Neural cell (in vitro differentiated cells): Measurements from ENCODE around the gene PDE11A. TPM values are rescaled to one million over a fixed set of nuclear protein-coding genes. Genes with fewer than 3 reads are reported as not detected.

Experiments used
- H2AFZ ChIP-seq: fragments of 200-600, 300-800 bp; sonication (generic), shearing (Covaris generic); 2 replicates; pipeline ENCODE4 v1.6.0; 2014; ENCODE audit warnings: low read depth, mild to moderate bottlenecking, antibody characterized with exemption, low read length, moderate library complexity
- H3F3A ChIP-seq: fragments of 200-600 bp; shearing (Covaris generic); 2 replicates; pipeline ENCODE4 v1.6.1; 2016; ENCODE audit warnings: mild to moderate bottlenecking, moderate library complexity, mixed read lengths, antibody characterized with exemption, low read length; ENCODE audit not compliant: insufficient read depth, poor library complexity, severe bottlenecking
- H3K27ac ChIP-seq: fragments of 200-600, 300-800 bp; sonication (generic), shearing (Covaris generic); 2 replicates; pipeline ENCODE4 v1.5.1; 2014; ENCODE audit warnings: mild to moderate bottlenecking, low read length, moderate library complexity
- H3K27me3 ChIP-seq: fragments of 300-800, 200-600 bp; sonication (generic), shearing (Covaris generic); 2 replicates; pipeline ENCODE4 v1.6.0; 2014; ENCODE audit warnings: mild to moderate bottlenecking, low read depth, low read length, moderate library complexity; ENCODE audit not compliant: insufficient read depth
- H3K36me3 ChIP-seq: fragments of 300-800, 200-600 bp; sonication (generic), shearing (Covaris generic); 2 replicates; pipeline ENCODE4 v1.5.1; 2014; ENCODE audit warnings: mild to moderate bottlenecking, antibody characterized with exemption, low read length, moderate library complexity; ENCODE audit not compliant: insufficient read depth
- H3K4me2 ChIP-seq: fragments of 300-800, 200-600 bp; sonication (generic), shearing (Covaris generic); 2 replicates; pipeline ENCODE4 v1.6.0; 2014; ENCODE audit warnings: mild to moderate bottlenecking, low read length
- H3K4me3 ChIP-seq: fragments of 300-800, 200-600 bp; sonication (generic), shearing (Covaris generic); 2 replicates; pipeline ENCODE4 v1.5.1; 2014; ENCODE audit warnings: mild to moderate bottlenecking, low read length, moderate library complexity
- H3K79me2 ChIP-seq: fragments of 200-600 bp; shearing (Covaris generic); replicated peaks from 2 replicates; pipeline ENCODE4 v1.6.0; 2014; ENCODE audit warnings: mild to moderate bottlenecking, low read length, moderate library complexity; ENCODE audit not compliant: insufficient read depth
- H3K9ac ChIP-seq: fragments of 300-800, 200-600 bp; sonication (generic), shearing (Covaris generic); 2 replicates; pipeline ENCODE4 v1.6.1; 2016; ENCODE audit warnings: mild to moderate bottlenecking, low read length, mixed read lengths
- H3K9me2 ChIP-seq: fragments of 200-600 bp; shearing (Covaris generic); 2 replicates; pipeline ENCODE4 v1.6.1; 2016; ENCODE audit warnings: mild to moderate bottlenecking, low read length, mixed read lengths; ENCODE audit not compliant: insufficient read depth
- H3K9me3 ChIP-seq: fragments of 200-600, 300-800 bp; sonication (generic), shearing (Covaris generic); 2 replicates; pipeline ENCODE4 v1.6.1; 2016; ENCODE audit warnings: mild to moderate bottlenecking, mixed run types, low read length, moderate library complexity, mixed read lengths
- H4K20me1 ChIP-seq: fragments of 200-600 bp; shearing (Covaris generic); 2 replicates; pipeline ENCODE4 v1.6.1; 2016; ENCODE audit warnings: mild to moderate bottlenecking, mixed run types; ENCODE audit not compliant: insufficient read depth
- EP300 ChIP-seq: fragments of 450-650 bp; conservative IDR thresholded peaks from 2 replicates; pipeline ENCODE4 v1.6.1; 2014; ENCODE audit warnings: antibody characterized with exemption, mild to moderate bottlenecking, moderate library complexity; ENCODE audit not compliant: poor library complexity, severe bottlenecking
- EZH2 ChIP-seq: fragments of 200-600, 300-800 bp; shearing (Covaris generic), sonication (generic); IDR thresholded peaks from 2 replicates; pipeline ENCODE4 v1.6.1; 2014; ENCODE audit warnings: antibody characterized with exemption, low read length, borderline replicate concordance, mild to moderate bottlenecking; ENCODE audit not compliant: insufficient read depth, poor library complexity, severe bottlenecking
- MXI1 ChIP-seq: fragments of 450-650 bp; conservative IDR thresholded peaks from 2 replicates; pipeline ENCODE4 v1.6.1; 2014; ENCODE audit warnings: antibody characterized with exemption, mild to moderate bottlenecking; ENCODE audit not compliant: poor library complexity, severe bottlenecking
- POLR2AphosphoS5 ChIP-seq: IDR thresholded peaks from 2 replicates; pipeline ENCODE4 v1.6.1; 2012
- RAD21 ChIP-seq: fragments of 450-650 bp; conservative IDR thresholded peaks from 2 replicates; pipeline ENCODE4 v1.6.1; 2014; ENCODE audit warnings: antibody characterized with exemption, mild to moderate bottlenecking, moderate library complexity
- REST ChIP-seq: IDR thresholded peaks from 2 replicates; pipeline ENCODE4 v1.6.1; 2012; ENCODE audit warnings: borderline replicate concordance
- SMC3 ChIP-seq: fragments of 450-650 bp; conservative IDR thresholded peaks from 2 replicates; pipeline ENCODE4 v1.6.1; 2014; ENCODE audit warnings: antibody characterized with exemption, mild to moderate bottlenecking, moderate library complexity; ENCODE audit not compliant: poor library complexity
- TAF1 ChIP-seq: IDR thresholded peaks from 2 replicates; pipeline ENCODE4 v1.6.1; 2012; ENCODE audit warnings: low read depth
- polyA plus RNA-seq: library from polyadenylated mRNA; depleted of rRNA; stranded (reverse); fragments of >200 nt; gene quantifications from 2 replicates; pipeline ENCODE4 v1.2.3, GENCODE V29; 2014
- TF ChIP-seq, protein P1 (sequence below): fragments of 450-650 bp; IDR thresholded peaks from 2 replicates; pipeline ENCODE4 v1.5.1; 2014; ENCODE audit warnings: antibody characterized with exemption, mild to moderate bottlenecking, moderate library complexity; ENCODE audit not compliant: poor library complexity, severe bottlenecking

Gene PDE11A
- polyA plus RNA-seq, 1 donor from 2014 or later = 0.89 TPM

DNA sequence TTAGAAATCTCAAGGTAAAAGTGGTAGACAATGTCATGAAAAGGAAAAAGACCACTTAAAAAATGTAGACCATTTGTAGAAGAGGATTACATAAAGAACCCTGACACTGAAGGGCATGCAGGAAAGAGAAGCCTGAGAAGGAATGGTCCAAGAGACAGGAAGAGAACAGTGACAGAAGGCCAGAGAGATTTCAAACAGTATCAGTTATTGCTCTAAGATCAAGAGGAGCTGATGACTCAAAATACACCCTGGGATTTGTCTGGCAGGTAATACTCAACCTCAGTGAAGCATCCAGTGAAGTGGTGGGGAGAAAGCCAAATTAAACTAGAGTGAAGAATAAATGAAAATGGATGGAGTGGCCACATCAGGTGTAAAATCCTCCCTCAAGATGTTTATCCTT, 100.5 kb downstream of the PDE11A start:
- H3K9me3 ChIP-seq = no peaks in the 10 kb centered on the region
- H3F3A ChIP-seq = no peaks in the 10 kb centered on the region
- H3K9me2 ChIP-seq = no peaks in the 10 kb centered on the region
- H3K27me3 ChIP-seq = no peaks in the 10 kb centered on the region
- no peaks in the 10 kb centered on the region for H4K20me1 ChIP-seq
- no peak overlapping the region for H2AFZ ChIP-seq
- H3K4me3 ChIP-seq = no peak overlapping the region
- no peaks in the 10 kb centered on the region for H3K79me2 ChIP-seq
- H3K4me2 ChIP-seq = no peak overlapping the region
- TF ChIP-seq MXI1 (no peak), EZH2 (no peak), SMC3 (no peak), RAD21 (no peak), REST (no peak), TAF1 (no peak), EP300 (no peak), POLR2AphosphoS5 (no peak)
- TF ChIP-seq, protein P1, sequence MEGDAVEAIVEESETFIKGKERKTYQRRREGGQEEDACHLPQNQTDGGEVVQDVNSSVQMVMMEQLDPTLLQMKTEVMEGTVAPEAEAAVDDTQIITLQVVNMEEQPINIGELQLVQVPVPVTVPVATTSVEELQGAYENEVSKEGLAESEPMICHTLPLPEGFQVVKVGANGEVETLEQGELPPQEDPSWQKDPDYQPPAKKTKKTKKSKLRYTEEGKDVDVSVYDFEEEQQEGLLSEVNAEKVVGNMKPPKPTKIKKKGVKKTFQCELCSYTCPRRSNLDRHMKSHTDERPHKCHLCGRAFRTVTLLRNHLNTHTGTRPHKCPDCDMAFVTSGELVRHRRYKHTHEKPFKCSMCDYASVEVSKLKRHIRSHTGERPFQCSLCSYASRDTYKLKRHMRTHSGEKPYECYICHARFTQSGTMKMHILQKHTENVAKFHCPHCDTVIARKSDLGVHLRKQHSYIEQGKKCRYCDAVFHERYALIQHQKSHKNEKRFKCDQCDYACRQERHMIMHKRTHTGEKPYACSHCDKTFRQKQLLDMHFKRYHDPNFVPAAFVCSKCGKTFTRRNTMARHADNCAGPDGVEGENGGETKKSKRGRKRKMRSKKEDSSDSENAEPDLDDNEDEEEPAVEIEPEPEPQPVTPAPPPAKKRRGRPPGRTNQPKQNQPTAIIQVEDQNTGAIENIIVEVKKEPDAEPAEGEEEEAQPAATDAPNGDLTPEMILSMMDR = no peak
- no peaks in the 10 kb centered on the region for H3K36me3 ChIP-seq
- H3K9ac ChIP-seq = no peak overlapping the region
- no peak overlapping the region for H3K27ac ChIP-seq

GRCh38 chr2:177970670-177971454, 101.7 kb downstream of the PDE11A start:
- Histone ChIP-seq H3K36me3 (no peaks in the 10 kb centered on the region), H3K9me3 (no peaks in the 10 kb centered on the region), H3K27ac (no peak overlapping the region), H3K4me2 (no peak overlapping the region), H3K79me2 (no peaks in the 10 kb centered on the region), H3K27me3 (no peaks in the 10 kb centered on the region), H3K4me3 (no peak overlapping the region), H3K9me2 (no peaks in the 10 kb centered on the region), H2AFZ (no peak overlapping the region), H4K20me1 (no peaks in the 10 kb centered on the region), H3K9ac (no peak overlapping the region), H3F3A (no peaks in the 10 kb centered on the region)
- TF ChIP-seq EZH2 (no peak), TAF1 (no peak), RAD21 (no peak), POLR2AphosphoS5 (no peak), SMC3 (no peak), EP300 (no peak), REST (no peak), MXI1 (no peak)
- TF ChIP-seq, protein P1 = no peak
